Stomach (tissue), 4 donors: ENCODE measurements around the gene NPIPB2.

Experiments
- POLR2A ChIP-seq, 4 donors: fragments of 450-650 bp; IDR thresholded peaks; one replicate each; pipeline ENCODE4 v1.6.1; 2016; ENCODE audit warnings: antibody characterized with exemption in 4 of 4, control low read depth in 2 of 4, mild to moderate bottlenecking in 1 of 4, moderate library complexity in 1 of 4
- TF ChIP-seq, protein P1 (sequence below), 7 experiments: fragments of 450-650 bp in 4 of 7; fragments of 200-600 bp in 3 of 7; sonication (generic) in 3 of 7; IDR thresholded peaks; one replicate each; pipeline ENCODE4 v1.5.1; 2016 to 2019; ENCODE audit warnings: antibody characterized with exemption in 7 of 7, control low read depth in 2 of 7, mild to moderate bottlenecking in 1 of 7

DNA sequence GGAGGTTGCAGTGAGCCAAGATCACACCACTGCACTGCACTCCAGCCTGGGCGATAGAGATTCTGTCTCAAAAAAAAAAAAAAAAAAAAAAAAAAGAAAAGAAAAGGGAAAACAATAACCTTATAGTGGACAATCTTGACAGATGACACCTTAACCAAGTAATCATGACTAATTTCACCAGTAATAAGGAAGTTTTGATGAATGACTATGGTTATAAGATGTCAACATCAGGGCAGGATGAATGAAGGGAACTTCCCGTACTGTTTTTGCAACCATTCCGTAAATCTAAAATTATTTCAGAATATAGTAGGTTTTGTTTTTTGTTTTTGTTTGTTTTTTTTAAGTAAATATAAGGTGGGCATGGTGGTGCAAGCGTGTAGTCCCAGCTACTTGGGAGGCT, 49.1 kb downstream of the NPIPB2 start:
- TF ChIP-seq, protein P1, sequence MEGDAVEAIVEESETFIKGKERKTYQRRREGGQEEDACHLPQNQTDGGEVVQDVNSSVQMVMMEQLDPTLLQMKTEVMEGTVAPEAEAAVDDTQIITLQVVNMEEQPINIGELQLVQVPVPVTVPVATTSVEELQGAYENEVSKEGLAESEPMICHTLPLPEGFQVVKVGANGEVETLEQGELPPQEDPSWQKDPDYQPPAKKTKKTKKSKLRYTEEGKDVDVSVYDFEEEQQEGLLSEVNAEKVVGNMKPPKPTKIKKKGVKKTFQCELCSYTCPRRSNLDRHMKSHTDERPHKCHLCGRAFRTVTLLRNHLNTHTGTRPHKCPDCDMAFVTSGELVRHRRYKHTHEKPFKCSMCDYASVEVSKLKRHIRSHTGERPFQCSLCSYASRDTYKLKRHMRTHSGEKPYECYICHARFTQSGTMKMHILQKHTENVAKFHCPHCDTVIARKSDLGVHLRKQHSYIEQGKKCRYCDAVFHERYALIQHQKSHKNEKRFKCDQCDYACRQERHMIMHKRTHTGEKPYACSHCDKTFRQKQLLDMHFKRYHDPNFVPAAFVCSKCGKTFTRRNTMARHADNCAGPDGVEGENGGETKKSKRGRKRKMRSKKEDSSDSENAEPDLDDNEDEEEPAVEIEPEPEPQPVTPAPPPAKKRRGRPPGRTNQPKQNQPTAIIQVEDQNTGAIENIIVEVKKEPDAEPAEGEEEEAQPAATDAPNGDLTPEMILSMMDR (IDR thresholded peaks at IDR 0.05), result no peak
- no peak for TF ChIP-seq POLR2A (IDR thresholded peaks at IDR 0.05)
